DOHH2 (cell line): ENCODE data around the gene TTC39B.

Experiments
- H3F3A ChIP-seq: fragments of 200-600 bp; sonication (generic), shearing (Covaris generic); 2 replicates; pipeline ENCODE4 v1.6.0; 2016; ENCODE audit warnings: antibody characterized with exemption, mild to moderate bottlenecking; ENCODE audit not compliant: control insufficient read depth, insufficient read depth
- H3K27ac ChIP-seq: fragments of 200-600 bp; sonication (generic); 2 replicates; pipeline ENCODE4 v1.5.1; 2014; ENCODE audit warnings: low read depth, mild to moderate bottlenecking, low read length, moderate library complexity
- H3K27me3 ChIP-seq: fragments of 200-600 bp; sonication (generic); 2 replicates; pipeline ENCODE4 v1.6.1; 2014; ENCODE audit warnings: mild to moderate bottlenecking, low read length, mixed read lengths; ENCODE audit not compliant: control insufficient read depth
- H3K36me3 ChIP-seq: fragments of 200-600 bp; sonication (generic); 2 replicates; pipeline ENCODE4 v1.6.1; 2014; ENCODE audit warnings: mild to moderate bottlenecking, low read length, moderate library complexity, mixed read lengths; ENCODE audit not compliant: control insufficient read depth
- H3K4me1 ChIP-seq: fragments of 200-600 bp; sonication (generic); 2 replicates; pipeline ENCODE4 v1.6.1; 2014; ENCODE audit warnings: mild to moderate bottlenecking, low read length, mixed read lengths; ENCODE audit not compliant: control insufficient read depth
- H3K4me2 ChIP-seq: fragments of 200-600 bp; sonication (generic); 2 replicates; pipeline ENCODE4 v1.6.0; 2014; ENCODE audit warnings: mild to moderate bottlenecking, low read length, moderate library complexity
- H3K4me3 ChIP-seq: fragments of 200-600 bp; sonication (generic); 2 replicates; pipeline ENCODE4 v1.5.1; 2014; ENCODE audit warnings: mild to moderate bottlenecking, low read length, mixed read lengths
- H3K79me2 ChIP-seq: fragments of 200-600 bp; sonication (generic); 2 replicates; pipeline ENCODE4 v1.6.1; 2014; ENCODE audit warnings: mild to moderate bottlenecking, low read length, mixed read lengths; ENCODE audit not compliant: control insufficient read depth
- H3K9me2 ChIP-seq: fragments of 200-600 bp; sonication (generic); replicated peaks from 2 replicates; pipeline ENCODE4 v1.6.1; 2014; ENCODE audit warnings: mild to moderate bottlenecking, low read length, mixed read lengths; ENCODE audit not compliant: control insufficient read depth
- H3K9me3 ChIP-seq: fragments of 200-600 bp; sonication (generic); 2 replicates; pipeline ENCODE4 v1.6.1; 2014; ENCODE audit warnings: antibody characterized with exemption, low read length, mixed read lengths; ENCODE audit not compliant: control insufficient read depth, insufficient read depth
- H4K20me1 ChIP-seq: fragments of 200-600 bp; sonication (generic); 2 replicates; pipeline ENCODE4 v1.6.0; 2014; ENCODE audit warnings: low read depth, mild to moderate bottlenecking, antibody characterized with exemption, low read length, moderate library complexity; ENCODE audit not compliant: control insufficient read depth, insufficient read depth
- CTCF ChIP-seq: fragments of 200-600 bp; sonication (generic); IDR thresholded peaks from one replicate; pipeline ENCODE4 v1.5.1; 2014; ENCODE audit warnings: antibody characterized with exemption, mild to moderate bottlenecking, low read depth, low read length; ENCODE audit not compliant: poor library complexity, severe bottlenecking
- EZH2phosphoT487 ChIP-seq: fragments of 200-600 bp; sonication (generic); IDR thresholded peaks from 2 replicates; pipeline ENCODE4 v1.6.1; 2017; ENCODE audit warnings: borderline replicate concordance, mild to moderate bottlenecking, antibody characterized with exemption, low read length, moderate library complexity, mixed read lengths

TTC39B gene

GRCh38 chr9:15299374-15299939 lies 7.6 kb downstream of the TTC39B start:
- no peaks in the 10 kb centered on the region for H3K9me2 ChIP-seq
- H3F3A ChIP-seq = no peaks in the 10 kb centered on the region
- no peaks in the 10 kb centered on the region for H3K36me3 ChIP-seq
- H3K27ac ChIP-seq = no peak overlapping the region
- no peaks in the 10 kb centered on the region for H4K20me1 ChIP-seq
- no peak for TF ChIP-seq EZH2phosphoT487
- no peak for TF ChIP-seq CTCF
- H3K9me3 ChIP-seq = no peaks in the 10 kb centered on the region
- H3K27me3 ChIP-seq = peaks cover 2% of the 10 kb centered on the region; the same call in 1 of the 2 replicates
- no peaks in the 10 kb centered on the region for H3K79me2 ChIP-seq
- H3K4me2 ChIP-seq = no peak overlapping the region
- H3K4me1 ChIP-seq = peaks cover 10% of the 10 kb centered on the region
- no peak overlapping the region for H3K4me3 ChIP-seq

GRCh38 chr9:15298362-15298761 lies 8.7 kb downstream of the TTC39B start:
- Histone ChIP-seq H3K4me1 (peaks cover 10% of the 10 kb centered on the region), H3K4me2 (no peak overlapping the region), H3K79me2 (no peaks in the 10 kb centered on the region), H3K27ac (no peak overlapping the region), H3K27me3 (no peaks in the 10 kb centered on the region), H3K9me2 (no peaks in the 10 kb centered on the region), H4K20me1 (no peaks in the 10 kb centered on the region), H3F3A (no peaks in the 10 kb centered on the region), H3K9me3 (no peaks in the 10 kb centered on the region), H3K4me3 (no peak overlapping the region), H3K36me3 (no peaks in the 10 kb centered on the region)
- no peak for TF ChIP-seq EZH2phosphoT487
- TF ChIP-seq CTCF = no peak

GRCh38 chr9:15295761-15296405 lies 11.1 kb downstream of the TTC39B start:
- no peak for TF ChIP-seq CTCF
- TF ChIP-seq EZH2phosphoT487 = no peak
- peaks cover 10% of the 10 kb centered on the region for H3K4me1 ChIP-seq

More at GRCh38 chr9:15295761-15296405, 11.1 kb downstream of the TTC39B start:
- H3K27ac ChIP-seq = no peak overlapping the region
- no peaks in the 10 kb centered on the region for H3K9me3 ChIP-seq
- H3K79me2 ChIP-seq = no peaks in the 10 kb centered on the region
- H3F3A ChIP-seq = no peaks in the 10 kb centered on the region
- peak overlapping the region; percentile 22 for H3K4me2 ChIP-seq
- no peaks in the 10 kb centered on the region for H3K36me3 ChIP-seq
- no peaks in the 10 kb centered on the region for H3K27me3 ChIP-seq
- H3K9me2 ChIP-seq = no peaks in the 10 kb centered on the region
- peak overlapping the region; percentile 13; the same call in 1 of the 2 replicates for H3K4me3 ChIP-seq
- no peaks in the 10 kb centered on the region for H4K20me1 ChIP-seq
